ENCODE results near the gene SPATA13. TPM values are rescaled to one million over a fixed set of nuclear protein-coding genes. Genes with fewer than 3 reads are reported as not detected.

The SPATA13 gene
- total RNA-seq, 3 donors from 2014 or later = 6.6 to 84.7 (median 58.7) TPM

GRCh38 chr13:24282256-24282655 is 121.7 kb downstream of the SPATA13 start:
- Histone ChIP-seq H3K27me3 (no peaks in the 10 kb centered on the region), H3K4me3 (no peak overlapping the region), H3K9me3 (no peaks in the 10 kb centered on the region), H3K27ac (no peak overlapping the region), H3K4me1 (no peaks in the 10 kb centered on the region), H3K36me3 (no peaks in the 10 kb centered on the region)
- no peak for DNase-seq (ENCODE audit: low spot score in 2 of 2)
- no peak for TF ChIP-seq POLR2AphosphoS5 (IDR thresholded peaks at IDR 0.05)
- no peak for TF ChIP-seq CTCF (IDR thresholded peaks at IDR 0.05)
- no peak for TF ChIP-seq POLR2A (IDR thresholded peaks at IDR 0.05)
- intact Hi-C loops (cut with DNase I; ENCODE audit: low total_unique reads) = no loop called here

- TF ChIP-seq POLR2AphosphoS5 (IDR thresholded peaks at IDR 0.05) = no peak
- no peak for TF ChIP-seq POLR2A (IDR thresholded peaks at IDR 0.05)
- no peak for TF ChIP-seq CTCF (IDR thresholded peaks at IDR 0.05)
- intact Hi-C loops (cut with DNase I; ENCODE audit: low total_unique reads) = no loop called here
- Histone ChIP-seq H3K27ac (no peak overlapping the region), H3K4me1 (no peaks in the 10 kb centered on the region), H3K27me3 (no peaks in the 10 kb centered on the region), H3K9me3 (no peaks in the 10 kb centered on the region), H3K4me3 (no peak overlapping the region), H3K36me3 (no peaks in the 10 kb centered on the region)
- DNase-seq (ENCODE audit: low spot score in 2 of 2) = no peak
Measured at GRCh38 chr13:24284889-24285565, 124.5 kb downstream of the SPATA13 start.

GRCh38 chr13:24286624-24287023 is 126.1 kb downstream of the SPATA13 start:
- intact Hi-C loops (cut with DNase I; ENCODE audit: low total_unique reads) = no loop called here
- no peaks in the 10 kb centered on the region for H3K36me3 ChIP-seq
- no peak overlapping the region for H3K4me3 ChIP-seq
- no peak overlapping the region for H3K27ac ChIP-seq
- H3K4me1 ChIP-seq = no peaks in the 10 kb centered on the region
- no peak for TF ChIP-seq POLR2AphosphoS5 (IDR thresholded peaks at IDR 0.05)
- H3K27me3 ChIP-seq = no peaks in the 10 kb centered on the region
- H3K9me3 ChIP-seq = no peaks in the 10 kb centered on the region
- DNase-seq (ENCODE audit: low spot score in 2 of 2) = no peak

- no peak overlapping the region for H3K27ac ChIP-seq
- no peak for TF ChIP-seq CTCF (IDR thresholded peaks at IDR 0.05)
- no peak for TF ChIP-seq POLR2A (IDR thresholded peaks at IDR 0.05)
- TF ChIP-seq POLR2AphosphoS5 (IDR thresholded peaks at IDR 0.05) = no peak
- intact Hi-C loops (cut with DNase I; ENCODE audit: low total_unique reads) = no loop called here
- H3K9me3 ChIP-seq = no peaks in the 10 kb centered on the region
- DNase-seq (ENCODE audit: low spot score in 2 of 2) = no peak
- no peak overlapping the region for H3K4me3 ChIP-seq
- H3K36me3 ChIP-seq = no peaks in the 10 kb centered on the region
- H3K4me1 ChIP-seq = no peaks in the 10 kb centered on the region
- no peaks in the 10 kb centered on the region for H3K27me3 ChIP-seq
Measured at GRCh38 chr13:24287748-24288287, 127.3 kb downstream of the SPATA13 start.

GRCh38 chr13:24288870-24289269 is 128.3 kb downstream of the SPATA13 start:
- H3K4me1 ChIP-seq = no peaks in the 10 kb centered on the region
- TF ChIP-seq POLR2AphosphoS5 (IDR thresholded peaks at IDR 0.05) (no peak), CTCF (IDR thresholded peaks at IDR 0.05) (no peak)
- intact Hi-C loops (cut with DNase I; ENCODE audit: low total_unique reads) = no loop called here
- H3K27ac ChIP-seq = no peak overlapping the region
- no peaks in the 10 kb centered on the region for H3K36me3 ChIP-seq
- no peaks in the 10 kb centered on the region for H3K27me3 ChIP-seq
- no peak for DNase-seq (ENCODE audit: low spot score in 2 of 2)
- H3K9me3 ChIP-seq = no peaks in the 10 kb centered on the region
- H3K4me3 ChIP-seq = no peak overlapping the region
